Inflammatory macrophage treated with lipopolysaccharide for 1 hour (primary cell): ENCODE data around the gene FRMD3.
A peak's percentile ranks its signal among the peaks of the same experiment; 100 is the strongest.

Experiments
- DNase-seq, 2 donors: peaks; one replicate each; pipeline ENCODE4 v3.0.0-alpha.2; 2020 to 2022

The FRMD3 gene

GRCh38 chr9:83472221-83472665 is 66.0 kb downstream of the FRMD3 start:
- DNase-seq, result peak in 1 of 2 donors; percentile 11

- DNase-seq, result peak; percentile 61 to 81
Observed at GRCh38 chr9:83471241-83471640, 67.0 kb downstream of the FRMD3 start.

GRCh38 chr9:83469722-83470121 is 68.5 kb downstream of the FRMD3 start:
- no peak for DNase-seq

GRCh38 chr9:83468821-83469220 is 69.4 kb downstream of the FRMD3 start:
- DNase-seq, result no peak

- no peak for DNase-seq
Observed at GRCh38 chr9:83466877-83467276, 71.3 kb downstream of the FRMD3 start.

- no peak for DNase-seq
Observed at GRCh38 chr9:83466351-83466750, 71.8 kb downstream of the FRMD3 start.

- DNase-seq, result no peak
Observed at GRCh38 chr9:83459830-83460229, 78.4 kb downstream of the FRMD3 start.

GRCh38 chr9:83458530-83458929 is 79.7 kb downstream of the FRMD3 start:
- no peak for DNase-seq

- no peak for DNase-seq
Observed at GRCh38 chr9:83457005-83457404, 81.2 kb downstream of the FRMD3 start.

- no peak for DNase-seq
Observed at GRCh38 chr9:83456226-83456625, 82.0 kb downstream of the FRMD3 start.

- no peak for DNase-seq
Observed at GRCh38 chr9:83454076-83454475, 84.1 kb downstream of the FRMD3 start.

GRCh38 chr9:83451308-83451707 is 86.9 kb downstream of the FRMD3 start:
- DNase-seq, result no peak

GRCh38 chr9:83449983-83450382 is 88.2 kb downstream of the FRMD3 start:
- DNase-seq, result no peak

GRCh38 chr9:83449166-83449565 is 89.0 kb downstream of the FRMD3 start:
- DNase-seq, result no peak

GRCh38 chr9:83448626-83449025 is 89.6 kb downstream of the FRMD3 start:
- no peak for DNase-seq

GRCh38 chr9:83447351-83447750 is 90.8 kb downstream of the FRMD3 start:
- DNase-seq, result no peak

GRCh38 chr9:83445703-83446265 is 92.4 kb downstream of the FRMD3 start:
- no peak for DNase-seq

GRCh38 chr9:83444110-83444509 is 94.1 kb downstream of the FRMD3 start:
- no peak for DNase-seq

GRCh38 chr9:83441390-83441789 is 96.8 kb downstream of the FRMD3 start:
- no peak for DNase-seq

- DNase-seq, result no peak
Observed at GRCh38 chr9:83440641-83441040, 97.6 kb downstream of the FRMD3 start.

- DNase-seq, result no peak
Observed at GRCh38 chr9:83435301-83435700, 102.9 kb downstream of the FRMD3 start.

- DNase-seq, result no peak
Observed at GRCh38 chr9:83434254-83434653, 103.9 kb downstream of the FRMD3 start.

GRCh38 chr9:83433846-83434245 is 104.4 kb downstream of the FRMD3 start:
- DNase-seq, result no peak

- DNase-seq, result peak; percentile 12 to 15
Observed at GRCh38 chr9:83432877-83433550, 105.2 kb downstream of the FRMD3 start.

- DNase-seq, result no peak
Observed at GRCh38 chr9:83432104-83432627, 106.0 kb downstream of the FRMD3 start.
